HS-5 (cell line): ENCODE data around the gene TTK.
A peak's percentile ranks its signal among the peaks of the same experiment; 100 is the strongest.

Experiments used
- DNase-seq: peaks from one replicate; pipeline ENCODE4 v3.0.0-alpha.2; 2012; ENCODE audit warnings: low read depth

Gene TTK

DNA sequence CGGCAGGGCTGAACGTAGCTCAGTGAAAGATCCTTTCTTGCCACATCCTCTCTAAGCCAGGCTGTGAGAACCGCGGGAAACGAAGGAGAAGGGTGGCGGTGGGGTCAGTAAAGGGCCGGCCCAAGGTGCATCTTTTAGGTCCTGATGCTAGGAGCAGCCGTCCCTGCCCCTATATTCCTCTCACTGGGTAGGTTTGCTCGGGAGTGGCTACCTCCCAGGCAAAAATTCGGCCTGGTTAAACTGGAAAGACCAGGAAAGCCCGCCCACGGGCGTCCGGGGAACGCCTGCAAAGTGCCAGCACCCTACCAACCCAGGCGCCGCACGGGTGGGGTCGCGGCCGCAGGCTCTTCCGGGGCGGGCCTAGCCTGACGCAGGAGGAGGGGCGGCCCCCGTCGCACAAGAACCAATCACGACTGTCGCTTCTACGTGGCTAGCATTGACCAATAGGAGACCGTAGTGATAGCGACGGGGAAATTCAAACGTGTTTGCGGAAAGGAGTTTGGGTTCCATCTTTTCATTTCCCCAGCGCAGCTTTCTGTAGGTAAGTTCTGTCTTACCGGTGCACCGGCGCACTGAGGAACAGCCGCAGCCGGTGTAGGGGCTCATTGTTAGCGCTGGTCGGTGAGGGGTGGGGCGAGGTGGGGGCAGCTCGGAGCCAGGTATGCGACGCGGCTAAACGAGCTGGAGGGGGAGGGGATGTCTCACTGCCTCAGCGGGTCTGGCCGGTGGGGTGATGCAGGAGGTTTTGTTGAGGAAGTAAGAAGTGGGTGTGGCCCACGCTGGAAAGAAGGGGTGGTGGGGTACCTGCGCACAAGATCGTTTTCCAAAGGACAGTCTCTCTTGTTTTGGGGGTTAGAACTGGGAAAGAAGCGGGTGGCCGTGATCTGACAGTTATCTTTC, at the start of gene TTK:
Gene TTK (plus strand): TSS at position 477 of the 900 bp plus-strand sequence. CDS start 1,195 bp downstream, outside the sequence.
- DNase-seq: peak; percentile 83

GRCh38 chr6:79954849-79955248, 49.6 kb upstream of the TTK start:
- no peak for DNase-seq

DNA sequence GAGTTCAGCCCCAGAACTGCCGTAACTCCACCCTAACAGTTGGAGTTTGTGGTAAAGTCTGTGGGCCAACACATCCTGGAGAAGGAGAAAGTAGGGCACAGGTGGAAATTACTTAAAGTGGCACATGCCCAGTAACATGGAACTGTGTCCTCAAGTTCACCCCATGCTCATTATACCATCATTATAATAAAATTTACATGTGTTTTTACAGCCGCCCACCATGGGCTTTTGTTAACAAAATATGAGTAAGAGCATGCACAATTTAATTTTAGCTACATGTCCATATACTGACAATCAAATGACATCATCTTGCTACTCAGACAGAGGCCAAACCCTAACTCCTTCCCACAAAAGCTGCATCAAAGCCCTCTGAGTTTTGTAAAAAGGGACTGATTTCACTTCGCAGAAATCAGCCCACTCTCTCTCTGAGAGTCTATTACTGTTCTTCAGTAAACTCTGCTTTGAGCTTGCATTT, 39.8 kb upstream of the TTK start:
- DNase-seq: no peak

DNA sequence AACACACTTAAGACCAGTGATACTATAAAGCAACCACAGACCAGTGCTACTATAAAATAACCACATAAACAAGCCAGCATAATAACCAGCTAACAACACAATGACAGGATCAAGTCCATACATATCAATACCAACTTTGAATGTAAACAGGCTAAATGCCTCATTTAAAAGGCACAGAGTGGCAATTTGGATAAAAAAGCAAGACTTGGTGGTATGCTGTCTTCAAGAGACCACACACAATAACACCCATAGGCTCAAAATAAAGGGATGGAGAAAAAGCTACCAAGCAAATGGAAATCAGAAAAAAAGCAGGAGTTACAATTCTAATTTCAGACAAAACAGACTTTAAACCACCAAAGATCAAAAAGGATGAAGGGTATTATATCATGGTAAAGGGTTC, 37.3 kb upstream of the TTK start:
- no peak for DNase-seq

GRCh38 chr6:79969784-79970183, 34.7 kb upstream of the TTK start:
- DNase-seq: no peak

- no peak for DNase-seq
Measured at GRCh38 chr6:79971193-79971592, 33.3 kb upstream of the TTK start.

DNA sequence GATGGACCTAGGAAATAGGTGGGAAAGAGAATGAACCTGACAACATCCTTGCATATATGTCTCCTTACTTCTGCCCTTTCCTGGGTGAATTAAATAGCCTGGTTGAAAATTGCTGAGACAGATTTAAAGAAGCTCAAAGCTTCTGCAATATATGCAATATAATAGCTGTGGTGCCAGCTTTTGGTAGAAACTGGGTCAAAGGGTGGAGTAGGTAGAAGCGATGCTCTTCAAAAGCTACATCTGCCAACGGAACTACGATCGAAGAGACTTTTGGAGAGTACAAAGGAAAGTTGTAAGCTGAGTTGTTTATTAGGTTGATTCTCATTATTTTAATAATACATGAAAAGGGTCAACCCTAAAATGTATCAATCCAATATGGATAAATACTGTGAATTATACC, 22.8 kb upstream of the TTK start:
- no peak for DNase-seq

- DNase-seq: no peak
Measured at GRCh38 chr6:79984261-79984660, 20.2 kb upstream of the TTK start.

DNA sequence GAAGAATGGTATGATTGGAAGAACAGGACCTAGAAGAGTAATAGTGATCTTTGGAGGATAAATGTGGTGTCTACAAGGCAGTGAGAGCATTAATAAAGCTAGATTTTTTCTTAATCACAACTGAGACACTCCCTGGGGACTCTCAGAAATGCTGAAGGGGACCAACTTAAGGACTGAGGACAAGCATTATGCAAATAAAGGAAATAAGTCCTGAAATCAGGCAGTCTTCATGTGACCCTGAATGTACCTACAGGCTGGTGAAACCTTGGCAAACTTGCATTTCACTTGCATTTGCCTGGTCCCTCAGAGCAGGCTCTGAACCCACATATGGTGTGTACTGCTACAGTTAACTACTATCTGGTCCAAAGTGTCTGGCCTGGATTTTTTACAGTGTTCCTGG, 19.3 kb upstream of the TTK start:
- DNase-seq: no peak

DNA sequence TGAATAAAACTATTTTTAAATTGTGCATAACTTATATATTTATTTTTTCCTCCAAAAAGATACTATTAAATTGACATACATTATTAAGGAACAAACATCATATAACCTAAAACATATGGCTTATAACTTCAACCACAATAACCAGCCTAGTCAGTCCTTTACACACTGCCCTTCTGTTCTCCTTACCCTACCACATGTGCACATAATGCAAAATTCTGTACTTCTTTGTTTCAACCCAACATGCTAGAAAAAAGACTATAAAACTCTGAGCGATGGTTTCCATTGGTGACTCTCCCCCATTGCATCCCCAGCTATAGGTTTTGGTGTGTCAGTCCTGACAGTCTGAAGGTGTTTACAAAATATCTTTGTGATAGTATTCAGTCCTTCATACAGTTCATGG, 14.8 kb upstream of the TTK start:
- DNase-seq: no peak

DNA sequence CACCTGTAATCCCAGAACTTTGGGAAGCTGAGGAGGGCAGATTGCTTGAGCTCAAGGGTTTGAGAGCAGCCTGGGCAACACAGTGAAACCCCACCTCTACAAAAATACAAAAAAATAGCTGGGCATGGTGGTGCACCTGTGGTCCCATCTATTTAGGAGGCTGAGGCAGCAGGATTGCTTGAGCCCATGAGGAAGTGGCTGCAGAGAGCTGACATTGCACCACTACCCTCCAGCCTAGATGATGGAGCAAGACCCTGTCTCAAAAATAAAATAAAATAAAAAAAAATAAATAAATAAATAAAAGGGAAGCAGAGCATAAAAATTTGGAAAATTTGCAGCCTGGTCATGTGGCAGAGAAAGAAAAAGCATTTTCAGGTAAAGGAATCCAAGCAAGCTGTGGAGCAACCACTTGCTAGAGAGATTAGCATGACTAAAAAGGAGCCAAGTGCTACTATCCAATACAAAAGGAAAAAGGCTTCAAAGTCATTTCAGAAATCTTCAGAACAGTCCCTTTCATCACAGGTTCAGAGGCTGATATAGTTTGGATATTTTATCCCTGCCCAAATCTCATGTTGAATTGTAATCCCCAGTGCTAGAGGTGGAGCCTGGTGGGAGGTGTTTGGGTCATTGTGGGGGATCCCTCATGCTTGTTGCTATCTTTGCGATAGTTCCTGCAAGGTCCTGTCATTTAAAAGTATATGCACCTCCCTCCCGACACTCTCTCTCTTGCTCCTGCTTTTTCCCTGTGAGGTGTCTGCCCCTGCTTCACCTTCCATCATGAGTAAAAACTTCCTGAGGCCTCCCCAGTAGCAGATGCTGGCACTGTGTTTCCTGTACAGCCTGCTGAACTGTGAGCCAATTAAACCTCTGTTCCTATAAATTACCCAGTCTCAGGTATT, 11.2 kb upstream of the TTK start:
- no peak for DNase-seq

DNA sequence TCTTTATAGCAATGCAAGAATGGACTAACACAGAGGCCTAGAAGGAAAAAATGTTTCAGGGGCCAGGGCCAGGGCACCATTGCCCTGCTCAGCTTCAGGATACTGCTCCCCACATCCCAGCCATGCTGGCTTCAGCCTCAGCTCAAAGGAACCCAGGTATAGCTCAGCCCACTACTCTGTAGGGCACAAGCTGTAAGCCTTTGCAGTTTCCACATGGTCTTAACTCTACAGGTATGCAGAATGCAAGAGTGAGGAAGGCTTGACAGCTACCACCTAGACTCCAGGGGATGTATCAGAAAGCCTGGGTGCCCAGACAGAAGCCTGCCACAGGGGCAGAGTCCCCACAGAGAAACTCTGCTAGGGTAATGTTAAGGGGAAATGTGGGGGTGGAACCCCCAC, 10.5 kb upstream of the TTK start:
- DNase-seq: no peak

DNA sequence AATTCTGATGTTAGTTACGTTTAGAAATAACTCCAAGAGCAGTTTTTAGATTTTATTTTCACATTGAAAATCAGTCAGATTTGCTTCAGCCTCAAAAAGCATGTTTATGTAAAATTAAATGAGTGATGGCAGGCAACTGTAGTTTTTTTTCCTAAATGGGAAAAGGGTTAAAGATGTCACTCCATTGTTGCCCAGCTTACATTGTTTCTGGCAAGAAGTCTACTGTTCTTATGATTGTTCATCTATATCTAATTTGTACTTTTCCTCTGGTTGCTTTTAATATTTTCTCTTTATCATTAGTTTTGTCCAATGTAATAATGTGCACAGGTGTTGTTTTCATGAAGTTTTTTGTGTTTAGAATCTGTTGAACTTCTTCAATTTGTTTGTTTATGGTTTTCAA, 6.7 kb upstream of the TTK start:
- no peak for DNase-seq

GRCh38 chr6:80001337-80001736, 3.1 kb upstream of the TTK start:
- no peak for DNase-seq

- no peak for DNase-seq
Measured at GRCh38 chr6:80003826-80004172, 650 bp upstream of the TTK start.

GRCh38 chr6:80005406-80005805, 957 bp downstream of the TTK start:
- no peak for DNase-seq

DNA sequence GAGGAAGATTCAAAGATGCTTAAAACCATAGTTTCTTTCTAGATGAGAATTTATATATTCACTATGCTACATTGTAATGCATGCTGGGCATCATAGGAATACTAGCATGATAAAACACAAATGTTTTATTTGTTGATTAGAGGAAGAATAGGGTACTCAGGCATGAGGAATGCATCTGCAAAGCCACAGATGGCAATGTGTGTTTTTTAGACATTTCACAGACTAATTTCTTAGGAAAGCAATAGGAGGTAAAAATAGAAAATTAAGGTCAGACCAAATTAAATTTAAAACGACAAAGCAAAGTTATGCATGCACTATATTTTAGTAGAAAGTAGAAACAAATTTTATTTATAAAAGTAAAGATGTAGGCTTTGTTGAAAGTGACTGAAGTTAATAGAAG, 2.1 kb downstream of the TTK start:
- DNase-seq: no peak

DNA sequence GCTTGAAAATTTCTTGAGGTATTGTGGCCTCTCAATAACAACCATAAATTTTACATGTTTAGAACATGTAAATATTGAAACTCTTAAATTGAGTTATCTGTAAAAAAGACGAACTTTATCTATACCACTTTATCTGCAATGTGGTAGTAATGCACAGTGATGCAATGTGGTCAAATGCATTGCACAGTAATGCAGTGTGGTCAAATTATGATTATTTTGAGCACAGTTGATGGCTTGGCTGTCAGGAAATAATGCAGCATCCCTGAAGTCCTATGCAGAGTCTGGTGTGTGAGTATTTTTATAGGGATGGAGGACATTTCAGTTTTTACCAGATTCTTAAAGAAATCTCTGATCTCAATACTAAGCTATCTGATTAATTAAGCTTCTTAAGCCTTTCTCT, 5.1 kb downstream of the TTK start:
- no peak for DNase-seq

DNA sequence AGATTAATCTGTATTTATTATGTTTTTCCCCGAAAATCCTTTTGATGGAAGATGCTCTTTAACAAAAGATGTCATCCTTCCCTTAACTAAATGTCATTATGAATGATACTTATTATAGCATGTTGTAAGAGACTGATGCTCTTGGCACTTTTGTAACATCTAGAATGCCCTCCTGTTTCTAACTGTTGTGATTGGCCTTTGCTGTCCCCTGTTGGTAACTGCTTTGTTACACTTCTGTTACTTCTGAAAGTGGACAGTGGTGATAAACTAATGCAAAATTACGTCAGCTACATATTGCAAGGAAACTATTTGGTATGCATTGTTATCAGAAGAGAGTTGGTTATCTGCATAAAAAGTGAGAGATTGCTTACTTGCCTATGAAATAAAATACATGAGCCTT, 5.8 kb downstream of the TTK start:
- no peak for DNase-seq

DNA sequence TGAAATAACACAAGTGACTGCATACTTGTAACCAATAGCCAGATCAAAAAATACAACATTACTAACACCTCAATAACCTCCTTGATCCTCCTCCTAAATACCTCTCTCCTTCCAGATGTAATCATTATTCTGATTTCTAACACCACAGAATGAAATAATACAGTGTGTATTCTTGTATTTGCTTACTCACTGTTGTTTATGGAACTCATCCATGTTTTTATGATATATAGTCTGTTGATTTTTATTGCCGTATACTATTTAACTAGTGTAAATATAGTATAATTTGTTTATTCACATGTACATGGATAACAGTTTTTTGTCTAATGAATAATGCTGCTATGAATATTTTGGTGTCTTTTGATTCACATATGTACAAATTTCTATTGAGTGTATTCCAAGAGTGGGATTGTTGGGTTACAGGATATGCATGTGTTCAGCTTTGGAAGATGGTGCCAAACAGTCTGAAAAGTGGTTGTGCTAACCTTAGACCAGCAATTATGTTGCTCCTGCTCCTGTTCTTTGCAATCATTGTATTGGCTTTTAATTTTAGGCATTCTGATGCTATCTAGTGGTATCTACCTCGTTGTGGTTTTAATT, 11.5 kb downstream of the TTK start:
- DNase-seq: no peak

- no peak for DNase-seq
Measured at GRCh38 chr6:80020381-80021120, 16.1 kb downstream of the TTK start.

DNA sequence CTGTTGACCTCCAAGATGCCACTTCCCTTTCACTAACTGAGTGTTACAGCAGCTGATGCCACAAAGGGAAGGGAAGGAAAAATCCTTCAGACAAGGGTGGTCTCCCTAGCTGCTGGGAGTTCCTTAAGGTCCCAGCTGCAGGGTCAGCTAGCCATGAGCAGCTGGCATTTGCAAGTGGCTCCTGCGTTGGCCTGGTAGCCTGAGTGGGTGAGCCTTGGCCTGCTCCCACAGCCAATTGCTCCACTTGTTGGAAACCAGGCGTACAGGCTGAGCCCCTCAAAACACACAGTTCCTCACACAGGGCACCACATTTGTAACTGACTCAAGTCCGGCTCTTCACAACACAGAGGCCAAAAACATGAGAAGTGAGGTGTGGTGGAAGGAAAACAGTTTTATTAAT, 16.7 kb downstream of the TTK start:
- no peak for DNase-seq
